GM21576 (cell line): ENCODE measurements around the gene CAMTA1.

Experiments
- ATAC-seq: cut with Tn5 transposase; IDR thresholded peaks from one replicate; pipeline ENCODE4 v1.9.1; 2021; ENCODE audit warnings: mild to moderate bottlenecking, moderate library complexity; ENCODE audit not compliant: unreplicated experiment

The CAMTA1 gene

GRCh38 chr1:7388488-7389185 lies 603.4 kb downstream of the CAMTA1 start:
- ATAC-seq = no peak

GRCh38 chr1:7389201-7389905 lies 604.1 kb downstream of the CAMTA1 start:
- ATAC-seq = no peak

- ATAC-seq = no peak
These were observed 604.8 kb downstream of the CAMTA1 start for GRCh38 chr1:7389906-7390603.

GRCh38 chr1:7390604-7391000 lies 605.3 kb downstream of the CAMTA1 start:
- ATAC-seq = no peak

- ATAC-seq = no peak
These were observed 607.9 kb downstream of the CAMTA1 start for GRCh38 chr1:7393136-7393535.

GRCh38 chr1:7395251-7395650 lies 610.0 kb downstream of the CAMTA1 start:
- ATAC-seq = no peak

GRCh38 chr1:7398982-7399381 lies 613.7 kb downstream of the CAMTA1 start:
- ATAC-seq = no peak

- no peak for ATAC-seq
These were observed 614.4 kb downstream of the CAMTA1 start for GRCh38 chr1:7399514-7400125.

GRCh38 chr1:7400566-7400965 lies 615.3 kb downstream of the CAMTA1 start:
- ATAC-seq = no peak

GRCh38 chr1:7401814-7402547 lies 616.7 kb downstream of the CAMTA1 start:
- no peak for ATAC-seq

GRCh38 chr1:7402548-7402850 lies 617.2 kb downstream of the CAMTA1 start:
- ATAC-seq = no peak

- no peak for ATAC-seq
These were observed 618.2 kb downstream of the CAMTA1 start for GRCh38 chr1:7403265-7404045.

- no peak for ATAC-seq
These were observed 618.9 kb downstream of the CAMTA1 start for GRCh38 chr1:7404046-7404742.

GRCh38 chr1:7405844-7406500 lies 620.7 kb downstream of the CAMTA1 start:
- ATAC-seq = no peak

- ATAC-seq = no peak
These were observed 621.6 kb downstream of the CAMTA1 start for GRCh38 chr1:7406641-7407543.

GRCh38 chr1:7407544-7407895 lies 622.3 kb downstream of the CAMTA1 start:
- ATAC-seq = no peak

GRCh38 chr1:7407980-7408770 lies 622.9 kb downstream of the CAMTA1 start:
- ATAC-seq = no peak
